NT2/D1 (cell line): ENCODE data around the gene HOXC12.

ENCODE experiments used
- DNase-seq: peaks from one replicate; pipeline ENCODE4 v3.0.0-alpha.2; 2011; ENCODE audit warnings: low read depth, low spot score
- H3K27me3 ChIP-seq: 2 replicates; pipeline ENCODE4 v1.6.0; 2011; ENCODE audit warnings: mild to moderate bottlenecking; ENCODE audit not compliant: insufficient read length, insufficient read depth
- H3K36me3 ChIP-seq: 2 replicates; pipeline ENCODE4 v1.6.1; 2011; ENCODE audit warnings: mild to moderate bottlenecking, low read length, mixed read lengths; ENCODE audit not compliant: insufficient read depth, insufficient read length
- H3K4me1 ChIP-seq: 2 replicates; pipeline ENCODE4 v1.5.1; 2011; ENCODE audit not compliant: insufficient read depth, insufficient read length
- H3K4me3 ChIP-seq: 2 replicates; pipeline ENCODE4 v1.5.1; 2011; ENCODE audit warnings: low read depth; ENCODE audit not compliant: insufficient read length
- H3K9ac ChIP-seq: 2 replicates; pipeline ENCODE4 v1.6.0; 2011; ENCODE audit warnings: low read depth; ENCODE audit not compliant: insufficient read length
- H3K9me3 ChIP-seq: 2 replicates; pipeline ENCODE4 v1.5.1; 2011; ENCODE audit warnings: mild to moderate bottlenecking, low read length; ENCODE audit not compliant: insufficient read depth
- SUZ12 ChIP-seq: IDR thresholded peaks from 2 replicates; pipeline ENCODE4 v1.6.1; 2011; ENCODE audit not compliant: insufficient read length, insufficient read depth; ENCODE audit errors: extremely low read depth
- YY1 ChIP-seq: IDR thresholded peaks from 2 replicates; pipeline ENCODE4 v1.6.1; 2011; ENCODE audit not compliant: insufficient read length, insufficient read depth
- ZNF274 ChIP-seq: IDR thresholded peaks from 2 replicates; pipeline ENCODE4 v1.6.1; 2011; ENCODE audit warnings: mild to moderate bottlenecking, low read depth, low read length

The HOXC12 gene

GRCh38 chr12:53954694-53955035 is at the start of gene HOXC12:
HOXC12 (plus strand) TSS chr12:53954903; CDS start chr12:53954930, 27 bp downstream.
- no peaks in the 10 kb centered on the region for H3K36me3 ChIP-seq
- H3K4me1 ChIP-seq, result peaks cover 32% of the 10 kb centered on the region
- H3K9ac ChIP-seq, result peak within 1 kb of the TSS; percentile 28
- TF ChIP-seq YY1 (no peak), SUZ12 (no peak)
- no peak for DNase-seq
- H3K27me3 ChIP-seq, result peaks cover 100% of the 10 kb centered on the region
- peak within 1 kb of the TSS; percentile 20 for H3K4me3 ChIP-seq
- no peaks in the 10 kb centered on the region for H3K9me3 ChIP-seq

DNA sequence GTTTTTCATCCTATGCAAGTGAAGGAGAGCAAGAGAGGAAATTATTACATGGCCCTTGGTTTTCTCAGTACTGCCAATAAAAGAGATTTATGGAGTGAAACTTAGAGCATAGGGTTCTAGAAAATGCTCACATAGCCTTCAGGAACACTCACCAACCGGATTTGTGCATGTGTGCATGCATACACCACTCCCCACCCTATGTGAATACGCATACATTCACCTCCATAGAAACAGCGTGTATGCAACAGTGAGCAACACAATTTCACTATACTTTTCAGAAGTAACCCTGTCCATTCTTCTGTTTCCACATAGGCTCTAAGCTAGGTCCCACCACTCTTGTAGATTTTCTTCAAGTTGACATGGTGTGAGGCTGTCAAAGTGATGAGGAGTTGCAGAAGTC is 47.6 kb upstream of the HOXC12 start:
- no peaks in the 10 kb centered on the region for H3K27me3 ChIP-seq
- H3K9ac ChIP-seq, result no peak overlapping the region
- no peaks in the 10 kb centered on the region for H3K9me3 ChIP-seq
- H3K36me3 ChIP-seq, result no peaks in the 10 kb centered on the region
- DNase-seq, result no peak
- H3K4me1 ChIP-seq, result no peaks in the 10 kb centered on the region
- TF ChIP-seq ZNF274, result no peak
- no peak for TF ChIP-seq SUZ12
- no peak for TF ChIP-seq YY1
- H3K4me3 ChIP-seq, result no peak overlapping the region

- Histone ChIP-seq H3K9me3 (no peaks in the 10 kb centered on the region), H3K4me1 (no peaks in the 10 kb centered on the region), H3K4me3 (no peak overlapping the region), H3K9ac (no peak overlapping the region), H3K27me3 (no peaks in the 10 kb centered on the region), H3K36me3 (no peaks in the 10 kb centered on the region)
- TF ChIP-seq YY1 (no peak), SUZ12 (no peak), ZNF274 (no peak)
- no peak for DNase-seq
Measured at GRCh38 chr12:53916788-53917655, 37.7 kb upstream of the HOXC12 start.

DNA sequence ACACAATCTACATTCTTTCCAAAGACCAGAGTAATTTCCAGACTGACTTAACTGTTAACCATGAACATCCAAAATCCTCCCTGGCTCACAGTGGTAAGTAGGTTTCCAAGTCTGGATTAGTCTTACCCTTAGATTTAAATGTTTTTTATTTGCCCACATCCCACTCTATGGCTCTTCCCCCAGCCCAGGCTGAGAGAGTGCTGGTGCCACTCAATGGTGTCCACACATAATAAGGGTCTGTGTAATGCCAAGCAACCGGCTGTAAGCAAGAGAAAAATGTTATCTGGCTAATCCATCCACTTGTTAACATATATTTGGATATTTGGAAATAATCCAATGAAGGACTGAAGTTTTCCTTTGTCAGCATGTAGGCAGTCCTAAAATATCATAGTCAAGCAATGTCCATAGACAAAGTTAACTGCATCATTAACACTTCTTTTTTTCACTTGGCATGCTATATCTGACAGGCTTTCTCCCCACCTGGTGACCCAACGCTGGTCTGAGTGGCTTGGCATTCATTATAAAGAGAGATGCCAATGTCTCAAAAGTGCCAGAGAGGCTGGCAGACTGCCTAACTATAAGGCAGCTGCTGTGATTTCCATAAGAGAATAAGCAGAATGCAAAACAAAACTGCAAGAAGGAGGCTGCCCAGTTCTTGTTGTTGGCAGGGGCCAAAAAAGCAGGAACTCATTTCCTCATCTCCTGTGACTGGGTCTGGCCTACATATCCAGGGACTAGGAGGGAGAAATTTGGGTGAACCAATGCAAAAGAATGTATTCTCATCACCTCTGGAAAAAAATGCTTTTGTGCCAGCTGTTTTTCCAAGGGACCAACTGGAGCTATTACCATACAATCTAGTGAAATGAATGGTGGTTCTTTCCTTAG is 29.9 kb upstream of the HOXC12 start:
- Histone ChIP-seq H3K36me3 (no peaks in the 10 kb centered on the region), H3K9ac (no peak overlapping the region), H3K27me3 (peaks cover 52% of the 10 kb centered on the region), H3K4me1 (no peaks in the 10 kb centered on the region), H3K9me3 (no peaks in the 10 kb centered on the region), H3K4me3 (no peak overlapping the region)
- TF ChIP-seq ZNF274, result no peak
- no peak for TF ChIP-seq SUZ12
- TF ChIP-seq YY1, result no peak
- DNase-seq, result no peak

DNA sequence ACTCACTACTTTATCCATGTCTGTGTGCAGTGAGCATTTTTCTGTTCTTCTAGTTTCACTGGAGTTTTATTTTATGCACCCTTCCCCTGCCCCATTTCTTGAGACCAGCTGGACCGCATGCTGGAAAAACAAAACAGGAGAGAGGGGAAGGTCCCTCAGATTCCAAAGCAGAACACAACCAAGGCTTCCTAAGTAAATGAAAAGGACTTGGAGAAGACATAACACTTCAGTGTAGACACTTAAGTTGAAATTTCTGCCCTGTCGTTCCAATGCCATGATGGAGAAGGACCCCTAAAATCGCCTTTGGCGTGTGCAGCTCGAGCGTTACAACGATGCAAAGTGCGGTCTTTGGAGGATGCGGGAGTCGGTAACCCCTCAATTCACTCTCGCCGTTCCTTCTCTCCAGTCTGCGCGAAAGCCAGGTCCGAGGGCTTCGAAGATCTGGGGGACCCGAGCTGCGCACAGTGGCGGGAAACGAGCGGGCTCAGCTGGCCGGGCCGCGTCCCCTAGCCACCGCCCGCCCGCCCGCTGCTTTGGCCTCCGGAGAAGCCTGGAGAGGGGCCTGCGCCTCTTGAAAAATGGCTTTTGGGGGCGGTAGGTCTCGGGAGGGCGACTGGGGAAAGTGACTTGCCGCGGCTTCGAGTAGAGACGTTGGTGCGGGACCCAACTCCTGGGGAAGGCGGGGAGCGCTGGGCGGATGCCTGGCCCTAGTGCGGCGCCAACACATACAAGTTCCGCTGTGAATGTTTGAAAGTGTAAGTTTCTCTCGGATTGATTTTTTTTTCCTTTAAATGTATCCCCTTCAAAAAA is 27.3 kb upstream of the HOXC12 start:
- Histone ChIP-seq H3K9ac (no peak overlapping the region), H3K4me3 (no peak overlapping the region), H3K36me3 (no peaks in the 10 kb centered on the region), H3K9me3 (no peaks in the 10 kb centered on the region), H3K27me3 (peaks cover 76% of the 10 kb centered on the region), H3K4me1 (no peaks in the 10 kb centered on the region)
- TF ChIP-seq YY1, result no peak
- peak; percentile 68 for TF ChIP-seq SUZ12
- no peak for DNase-seq

DNA sequence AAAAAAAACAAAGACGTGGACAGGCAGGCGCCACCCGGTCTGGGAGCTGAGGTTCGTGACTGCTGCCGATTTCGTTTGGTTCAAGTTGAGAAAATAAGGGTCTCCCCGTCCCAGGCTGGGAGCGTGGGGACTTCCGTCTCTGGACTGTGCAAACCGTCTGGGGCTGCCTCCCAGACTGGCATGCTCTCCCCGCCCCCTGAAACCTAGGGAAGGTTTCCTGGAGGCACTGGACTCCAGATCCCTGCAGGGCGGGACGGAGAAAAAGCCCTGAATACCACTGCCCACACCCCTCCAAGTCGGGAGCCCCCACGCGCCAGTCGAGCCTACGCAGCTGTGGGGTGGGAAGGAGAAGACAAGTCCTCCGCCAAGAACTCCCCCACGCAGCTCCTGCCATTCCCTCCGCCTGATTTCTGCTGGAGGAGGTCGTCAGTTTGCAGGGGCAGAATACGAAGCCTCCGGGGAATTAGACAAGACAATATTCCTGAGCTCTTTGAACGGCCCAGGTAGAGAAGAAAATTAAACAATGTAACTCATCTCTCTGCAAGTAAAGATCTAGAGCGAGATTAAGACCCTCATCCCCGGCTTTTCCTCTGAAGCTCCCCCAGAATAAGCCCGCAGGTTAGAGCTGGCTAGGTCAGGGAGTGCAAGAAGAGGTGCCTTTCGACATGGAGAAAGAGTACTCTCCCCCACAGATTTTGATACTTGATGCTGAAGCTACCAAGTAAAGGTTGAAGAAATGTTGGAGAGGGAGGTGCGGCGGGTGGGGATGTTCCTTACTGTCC is 26.5 kb upstream of the HOXC12 start:
- H3K9ac ChIP-seq, result peak overlapping the region; percentile 46
- H3K27me3 ChIP-seq, result peaks cover 81% of the 10 kb centered on the region
- DNase-seq, result no peak
- H3K36me3 ChIP-seq, result no peaks in the 10 kb centered on the region
- peak overlapping the region; percentile 25 for H3K4me3 ChIP-seq
- no peaks in the 10 kb centered on the region for H3K4me1 ChIP-seq
- no peak for TF ChIP-seq SUZ12
- TF ChIP-seq ZNF274, result no peak
- no peak for TF ChIP-seq YY1
- H3K9me3 ChIP-seq, result no peaks in the 10 kb centered on the region
